KG1 (cell line): Measurements from ENCODE around the gene HLA-DRB1.
"Not testable (repeated sequence)": the region's sequence is repeated elsewhere in the genome, so short reads cannot be mapped to it uniquely, and the experiment has no call there.

Experiments
- DNase-seq: peaks from one replicate; lab custom pipeline; 2025; lab: John Stamatoyannopoulos, UW

The HLA-DRB1 gene

DNA sequence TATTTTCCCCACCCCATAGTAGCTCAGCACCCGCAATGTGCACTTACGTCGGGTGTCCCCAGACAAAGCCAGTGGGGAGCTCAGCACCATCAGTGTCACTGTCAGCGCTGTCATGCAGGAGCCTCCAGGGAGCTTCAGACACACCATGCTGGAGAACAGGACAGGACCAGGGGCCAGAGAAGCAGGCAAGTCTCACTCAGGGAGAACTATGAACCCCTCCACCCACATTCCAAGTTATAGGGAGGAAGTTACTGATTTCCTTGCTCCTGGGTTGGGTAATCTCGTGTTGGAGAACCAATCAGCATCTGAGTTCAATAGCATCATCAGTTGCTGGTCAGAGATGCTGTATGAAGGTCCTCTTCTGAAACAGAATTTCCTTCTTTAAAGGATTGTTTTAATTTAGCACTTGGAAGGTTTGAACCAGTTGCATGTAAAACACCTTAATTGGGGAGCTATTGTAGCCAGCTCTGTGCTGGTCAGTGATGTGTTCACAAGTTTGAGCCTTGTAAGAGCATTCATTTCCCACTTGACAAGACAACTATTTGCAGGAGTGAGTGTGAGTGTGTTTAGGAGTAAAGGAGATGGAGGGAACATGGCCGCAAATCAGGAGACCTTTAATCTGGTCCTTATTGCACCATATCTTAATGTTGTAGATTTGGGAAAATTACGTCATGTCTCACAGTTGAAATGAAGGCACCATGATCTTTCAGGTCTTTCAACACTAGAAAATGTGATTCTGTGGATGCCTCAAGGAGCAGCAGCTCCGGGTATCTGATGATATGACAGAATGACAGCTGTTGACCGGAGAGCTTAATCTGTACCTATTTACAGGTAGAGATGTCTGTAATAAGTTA is at the start of gene HLA-DRB1:
Gene HLA-DRB1, minus strand, starts transcription at position 253 of the 854 bp plus-strand sequence. Its CDS starts 106 bp downstream, at position 147.
- peak; percentile 63 for DNase-seq

DNA sequence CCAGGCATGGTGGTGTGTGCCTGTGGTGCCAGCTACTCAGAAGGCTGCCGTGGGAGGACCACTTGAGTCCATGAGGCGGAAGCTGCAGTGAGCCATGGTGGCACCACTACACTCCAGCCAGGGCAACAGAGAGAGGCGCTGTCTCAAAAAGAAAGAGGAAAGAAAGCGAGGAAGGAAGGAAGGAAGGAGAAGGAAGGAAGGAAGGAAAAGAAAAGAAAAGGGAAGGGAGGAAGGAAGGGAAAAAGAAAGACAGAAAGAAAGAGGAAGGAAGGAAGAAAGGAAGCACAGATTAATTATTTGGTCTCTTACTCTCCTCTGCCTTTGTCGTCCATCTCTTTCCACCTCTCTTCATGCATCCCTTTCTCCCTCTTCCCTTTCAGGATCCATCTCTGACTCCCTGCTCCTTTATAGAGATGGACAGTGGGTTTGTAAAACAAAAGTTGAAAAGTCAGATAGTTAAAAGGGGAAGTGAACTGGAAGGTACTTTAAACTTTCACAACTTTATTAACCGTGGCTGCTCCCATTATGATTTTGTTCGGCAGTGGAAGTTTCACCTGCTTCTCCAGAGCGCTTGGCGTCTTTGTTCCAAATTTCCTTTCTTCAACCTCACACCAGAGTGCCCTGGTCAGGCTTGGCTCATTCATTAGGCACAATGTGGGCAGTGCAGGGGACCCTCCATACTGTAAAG is 49.0 kb upstream of the HLA-DRB1 start:
- no peak for DNase-seq

DNA sequence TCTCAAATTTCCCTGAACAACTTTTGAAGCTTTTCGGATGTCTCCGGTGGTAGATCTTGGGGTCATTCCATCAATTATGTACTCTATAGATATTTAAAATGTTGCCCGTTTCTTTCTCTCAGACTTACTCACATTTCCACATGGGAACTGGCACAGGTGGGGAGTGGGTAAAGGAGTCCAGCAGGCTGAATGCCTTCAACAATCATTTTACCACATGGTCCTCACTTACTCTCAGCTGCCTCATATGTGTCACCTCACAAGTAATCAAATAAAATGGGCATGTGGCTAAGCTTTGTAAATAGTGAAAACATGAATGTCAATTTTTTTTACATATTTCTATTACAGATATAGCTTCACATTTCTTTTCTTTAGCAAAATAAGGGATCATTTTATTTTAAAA is 48.2 kb upstream of the HLA-DRB1 start:
- DNase-seq = no peak

DNA sequence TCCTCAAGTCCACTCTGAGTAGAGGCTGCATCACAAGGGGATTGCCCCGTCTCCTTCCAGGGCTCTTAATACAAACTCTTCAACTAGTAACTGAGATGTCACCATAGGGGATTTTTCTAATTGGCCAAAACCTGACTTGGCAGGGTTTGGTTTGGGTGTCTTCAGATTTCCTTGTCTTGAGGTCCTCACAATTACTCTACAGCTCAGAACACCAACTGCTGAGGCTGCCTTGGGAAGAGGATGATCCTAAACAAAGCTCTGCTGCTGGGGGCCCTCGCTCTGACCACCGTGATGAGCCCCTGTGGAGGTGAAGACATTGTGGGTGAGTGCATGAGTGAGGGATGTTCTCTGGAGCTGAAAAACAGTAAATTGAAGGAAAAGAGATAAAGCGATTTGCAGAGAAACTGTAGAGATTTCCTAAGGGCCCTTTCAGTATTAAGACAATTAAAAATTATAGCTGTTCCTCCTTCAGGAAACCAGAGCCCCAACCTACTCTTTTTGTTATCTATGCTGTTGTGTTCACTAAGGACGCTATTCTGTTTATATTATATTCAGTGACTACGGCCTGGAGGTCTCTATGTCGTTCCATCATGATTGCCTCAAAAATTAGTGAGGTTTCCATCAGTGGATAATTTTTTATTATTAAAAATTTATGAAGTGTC is 47.7 kb upstream of the HLA-DRB1 start, which contains the start of gene HLA-DQA1:
Gene HLA-DQA1, plus strand, starts transcription at position 188 of the 662 bp plus-strand sequence. Its CDS starts 53 bp downstream, at position 241.
- no peak for DNase-seq

DNA sequence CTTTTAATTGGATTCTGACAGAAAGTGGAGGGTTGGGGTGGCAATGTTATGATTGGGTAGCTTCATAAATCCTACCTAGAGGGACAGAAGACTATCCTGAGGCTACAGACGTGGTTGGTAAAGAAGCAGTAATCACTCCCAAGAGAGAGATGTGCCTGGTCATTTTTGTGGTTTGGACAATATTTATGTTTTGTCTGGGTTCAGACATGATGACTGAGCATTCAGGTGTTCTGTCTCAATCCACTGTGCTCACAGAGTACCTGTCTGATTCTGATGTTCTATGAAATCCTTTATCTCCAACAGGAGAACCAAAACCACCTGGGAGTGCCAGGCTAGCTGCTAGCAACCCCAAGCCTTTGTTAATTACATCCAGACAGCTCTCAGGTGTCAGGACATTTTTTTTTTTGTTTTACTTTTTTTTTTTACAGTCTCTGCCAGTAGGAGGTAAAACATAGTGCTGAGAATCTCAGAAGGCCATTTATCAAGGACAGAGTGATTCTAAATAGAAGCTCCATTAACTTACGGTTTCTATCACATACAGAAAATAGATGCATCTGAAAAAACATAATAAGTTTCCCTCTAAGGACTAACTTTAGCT is 46.0 kb upstream of the HLA-DRB1 start:
- no peak for DNase-seq

DNA sequence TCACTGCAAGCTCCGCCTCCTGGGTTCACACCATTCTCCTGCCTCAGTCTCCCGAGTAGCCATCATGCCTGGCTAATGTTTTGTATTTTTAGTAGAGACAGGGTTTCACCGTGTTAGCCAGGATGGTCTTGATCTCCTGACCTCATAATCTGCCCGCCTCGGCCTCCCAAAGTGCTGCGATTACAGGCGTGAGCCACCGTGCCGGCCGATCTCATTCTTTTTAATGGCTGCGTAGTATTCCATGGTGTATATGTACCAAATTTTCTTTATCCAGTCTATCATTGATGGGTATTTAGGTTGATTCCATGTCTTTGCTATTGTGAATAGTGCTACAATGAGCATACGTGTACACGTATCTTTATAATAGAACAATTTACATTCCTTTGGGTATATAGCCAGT is 40.1 kb upstream of the HLA-DRB1 start:
- not testable (repeated sequence) for DNase-seq

DNA sequence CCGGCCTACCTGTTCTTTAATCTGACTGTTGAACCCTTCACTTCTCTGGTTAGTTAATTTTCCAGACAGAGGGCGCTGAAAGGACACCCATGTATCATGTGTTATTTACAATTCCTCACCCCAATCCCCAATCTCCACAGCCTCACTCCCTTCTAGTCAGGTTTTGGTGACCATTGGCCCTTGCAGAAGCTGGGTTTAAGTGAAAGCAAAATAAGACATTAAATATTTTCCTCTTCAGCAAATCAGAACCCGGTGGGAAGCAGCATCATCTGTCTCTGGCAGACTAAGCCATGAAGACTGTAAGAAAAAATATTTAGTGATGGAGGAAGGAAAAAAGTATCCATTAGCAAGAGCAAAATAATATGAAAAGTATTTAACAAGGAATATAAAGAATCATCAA is 38.2 kb upstream of the HLA-DRB1 start:
- DNase-seq = no peak

DNA sequence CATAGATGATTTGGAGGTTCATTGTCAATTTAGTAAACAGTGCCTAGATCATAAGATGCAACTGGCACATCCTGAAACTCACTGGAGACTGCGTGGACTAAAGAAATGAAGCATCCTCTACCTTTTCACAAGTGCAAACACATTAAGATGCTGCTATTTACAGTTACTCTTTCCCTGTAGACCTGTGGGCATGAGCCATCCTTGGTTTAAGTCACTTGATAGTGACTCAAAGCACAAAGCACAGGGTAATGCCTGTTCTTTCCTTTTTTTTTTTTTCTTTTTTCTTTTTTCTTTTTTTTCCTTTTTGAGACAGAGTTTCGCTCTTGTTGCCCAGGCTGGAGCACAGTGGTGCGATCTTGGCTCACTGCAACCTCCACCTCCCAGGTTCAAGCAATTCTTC is 37.6 kb upstream of the HLA-DRB1 start:
- no peak for DNase-seq

DNA sequence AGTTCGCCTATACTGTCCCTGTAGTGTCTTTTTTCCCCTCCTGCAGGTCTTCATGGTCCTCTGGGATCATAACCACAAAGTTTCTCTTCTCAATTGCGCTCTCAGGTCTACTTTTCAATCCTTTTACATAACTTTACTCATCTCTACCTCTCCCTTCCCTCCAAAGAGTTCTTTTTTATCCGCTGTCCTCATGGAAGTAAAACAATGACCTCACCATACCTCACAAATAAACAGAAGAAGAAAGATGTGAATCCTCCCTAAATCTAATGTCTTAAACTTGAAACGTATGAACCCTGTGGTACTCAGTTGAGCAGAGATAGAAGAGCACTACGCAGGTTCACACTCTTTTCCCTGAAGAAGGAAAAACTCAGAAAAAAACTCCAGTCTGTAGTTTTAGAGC is 35.5 kb upstream of the HLA-DRB1 start:
- no peak for DNase-seq

DNA sequence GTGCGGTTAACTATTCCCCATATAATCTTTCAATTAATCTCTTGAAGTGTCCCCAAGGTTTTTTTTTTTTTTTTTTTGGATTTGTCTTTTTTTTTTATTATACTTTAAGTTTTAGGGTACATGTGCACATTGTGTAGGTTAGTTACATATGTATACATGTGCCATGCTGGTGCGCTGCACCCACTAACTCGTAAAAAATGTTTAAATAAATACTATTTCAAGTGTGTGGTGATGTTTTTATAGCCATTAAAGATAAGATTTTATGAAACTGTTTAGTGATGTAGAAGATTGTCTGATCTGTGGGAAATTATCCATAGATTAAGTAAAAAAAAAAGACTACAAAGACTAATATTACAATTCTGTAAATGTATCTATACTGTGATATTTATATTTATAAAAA is 34.9 kb upstream of the HLA-DRB1 start:
- no peak for DNase-seq

DNA sequence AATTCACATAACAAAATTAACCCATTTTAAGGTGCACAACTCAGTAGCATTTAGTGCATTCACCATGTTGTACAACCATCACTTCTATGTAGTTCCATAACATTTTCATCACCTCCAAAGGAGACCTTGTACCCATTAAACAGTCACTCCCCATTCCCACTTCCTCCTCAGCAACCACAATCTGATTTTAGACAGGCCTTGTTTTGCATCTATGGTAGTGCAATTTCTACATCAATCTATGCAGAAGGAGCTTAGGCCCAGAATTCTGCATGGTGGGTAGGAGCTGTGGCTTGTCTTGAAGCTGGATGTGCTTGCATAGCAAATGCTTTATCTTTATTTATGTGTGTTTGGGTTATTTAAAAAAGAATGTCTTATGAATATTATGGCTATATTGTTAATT is 34.0 kb upstream of the HLA-DRB1 start:
- no peak for DNase-seq

DNA sequence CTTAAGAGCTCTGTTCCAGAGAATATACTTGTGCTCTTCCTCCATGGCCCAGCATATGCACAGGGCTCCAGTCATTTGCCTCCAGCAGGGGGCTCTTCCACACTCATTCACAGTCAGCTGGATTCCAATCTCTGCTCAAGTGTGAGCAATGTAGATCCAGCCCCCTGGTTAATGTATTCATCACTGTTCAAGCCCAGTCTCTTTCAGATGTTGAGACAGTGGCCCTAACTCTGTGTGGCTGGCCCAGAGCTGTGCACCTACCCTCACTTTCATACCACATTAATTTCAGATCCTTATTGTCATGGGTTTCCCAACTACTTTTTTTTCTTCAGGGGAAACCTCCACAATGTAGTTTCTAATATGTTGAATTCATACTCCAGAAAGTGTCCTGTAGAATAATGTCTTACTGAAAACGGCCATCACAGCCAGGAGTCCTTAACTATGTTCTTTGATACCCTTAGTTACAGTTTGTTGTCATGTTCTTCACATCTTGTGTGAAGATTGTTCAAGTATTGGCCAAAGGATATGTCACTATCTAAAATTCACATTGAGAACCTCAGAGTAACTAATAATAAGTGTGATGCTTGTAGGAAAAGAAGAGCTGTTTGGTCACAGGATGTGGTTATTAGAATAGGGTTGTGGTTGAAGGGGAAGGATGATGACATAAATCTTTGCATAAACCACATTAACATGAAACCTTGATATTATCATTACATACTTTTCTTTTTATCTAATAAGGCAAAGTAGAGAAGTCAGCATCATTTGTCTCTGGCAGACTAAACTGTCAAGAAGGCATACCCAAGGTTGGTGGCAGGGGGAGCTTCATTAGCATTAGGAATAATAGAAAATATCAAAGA is 33.1 kb upstream of the HLA-DRB1 start:
- DNase-seq = no peak

DNA sequence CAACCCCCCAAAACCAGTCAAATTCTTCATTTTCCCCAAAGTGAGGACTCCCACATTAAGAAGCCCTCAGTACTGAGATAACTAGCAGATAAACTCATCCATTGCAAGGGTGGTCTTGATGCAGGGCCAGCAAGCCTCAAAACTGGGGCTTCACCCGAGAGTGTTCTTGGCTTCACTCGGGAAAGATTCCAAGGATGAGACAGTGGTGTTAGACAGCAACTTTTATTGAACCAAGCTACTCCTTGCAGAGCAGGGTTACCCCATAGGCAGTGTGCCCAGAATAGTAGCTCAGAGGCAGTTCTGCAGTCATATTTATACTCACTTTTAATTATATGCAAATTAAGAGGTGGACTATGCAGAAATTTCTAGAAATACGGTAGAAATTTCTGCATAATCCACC is 31.7 kb upstream of the HLA-DRB1 start:
- DNase-seq = no peak

DNA sequence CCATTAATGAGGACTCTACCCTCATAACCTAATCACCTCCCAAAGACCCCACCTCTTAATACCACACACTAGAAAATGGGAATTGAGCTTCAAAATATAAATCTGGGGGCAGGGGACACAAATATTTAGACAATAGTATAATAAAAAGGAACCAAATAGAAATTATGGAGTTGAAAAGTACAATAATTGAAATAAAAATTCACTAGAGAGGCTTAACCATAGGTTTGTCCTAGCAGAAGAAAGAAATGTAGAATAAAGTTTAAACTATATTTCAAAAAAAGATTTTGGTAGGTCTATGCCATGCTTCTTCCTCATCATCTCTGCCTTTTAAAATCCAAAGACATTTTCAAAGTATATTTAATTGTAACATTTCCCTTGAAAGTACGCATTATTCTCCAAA is 28.1 kb upstream of the HLA-DRB1 start:
- DNase-seq = no peak

DNA sequence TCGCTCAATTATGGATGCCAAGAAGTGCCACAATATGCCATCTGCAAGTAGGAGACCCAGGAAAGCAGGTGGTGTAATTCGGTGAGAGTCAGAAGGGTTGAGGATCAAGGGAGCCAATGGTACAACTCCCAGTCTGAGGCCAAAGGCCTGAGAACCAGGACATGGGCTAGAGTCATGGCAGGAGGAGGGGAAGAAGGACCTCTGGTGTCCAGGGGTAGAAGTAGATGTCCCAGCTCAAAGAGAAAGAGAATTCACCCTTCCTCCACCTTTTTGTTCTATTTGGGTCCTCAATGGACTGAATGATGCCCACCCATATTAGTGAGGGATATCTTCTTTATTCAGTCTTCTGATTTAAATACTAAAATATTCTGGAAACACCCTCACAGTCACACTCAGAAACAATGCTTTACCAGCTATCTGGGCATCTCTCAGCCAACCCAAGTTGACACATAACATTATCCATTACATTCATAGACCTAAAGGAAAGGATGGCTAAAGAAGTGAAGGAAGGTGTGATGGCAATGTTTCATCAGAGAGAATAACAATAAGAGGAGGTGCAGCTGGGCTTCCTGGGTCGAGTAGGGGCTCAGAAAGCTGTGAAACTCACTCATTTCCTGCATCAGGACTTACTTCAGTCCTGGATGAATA is 26.4 kb upstream of the HLA-DRB1 start:
- no peak for DNase-seq

DNA sequence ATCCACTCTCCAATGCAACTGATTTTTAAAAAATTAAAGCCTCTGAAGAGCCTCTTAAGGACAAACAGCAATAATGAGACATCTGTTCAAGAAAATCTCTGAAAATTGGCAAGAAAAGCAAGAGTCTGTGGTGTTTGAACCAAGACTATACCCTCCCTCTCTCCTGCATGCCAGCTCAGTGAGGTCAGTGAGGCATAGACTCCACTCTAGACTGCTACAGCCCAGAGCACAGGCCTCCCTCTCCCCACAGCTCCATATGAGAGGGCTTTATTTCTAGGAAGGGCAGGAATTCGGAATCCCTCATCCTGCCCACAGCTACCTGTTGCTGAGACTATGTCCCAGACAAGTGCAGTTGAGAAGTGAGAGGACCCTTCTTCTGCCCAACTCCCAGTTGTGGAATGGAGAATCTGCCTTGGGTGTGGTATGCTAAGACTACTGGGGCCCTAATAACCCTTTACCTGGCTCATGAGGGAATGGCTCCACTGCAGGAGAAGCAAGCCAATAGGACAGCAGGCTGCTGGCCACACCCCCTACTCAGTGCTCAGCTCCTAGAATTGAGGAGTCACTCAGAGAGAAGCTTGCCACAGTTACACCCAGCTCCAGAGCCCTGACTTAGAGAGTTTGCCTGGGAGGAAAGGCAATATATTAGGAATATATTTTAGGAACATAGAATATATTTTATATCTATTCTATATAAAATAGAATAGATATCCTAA is 24.9 kb upstream of the HLA-DRB1 start:
- DNase-seq = no peak

DNA sequence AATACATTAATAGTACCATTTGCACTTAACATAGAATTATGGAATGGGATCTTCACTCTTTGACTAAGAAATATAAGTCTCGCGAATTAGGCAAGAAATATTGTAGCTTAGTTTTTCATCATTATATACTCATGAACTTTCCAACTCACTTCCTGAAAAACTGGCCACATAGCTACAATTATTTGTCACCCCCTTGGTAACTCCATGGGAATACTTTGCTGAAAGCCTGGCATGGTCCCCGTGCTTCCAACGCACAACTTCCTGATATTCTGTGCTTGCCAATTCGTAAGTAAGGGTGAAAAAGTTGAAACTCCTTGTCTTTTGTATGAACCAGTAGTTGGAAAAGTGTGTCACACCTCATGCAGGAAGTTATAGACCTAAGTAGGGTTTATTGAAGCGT is 23.8 kb upstream of the HLA-DRB1 start:
- DNase-seq = no peak

DNA sequence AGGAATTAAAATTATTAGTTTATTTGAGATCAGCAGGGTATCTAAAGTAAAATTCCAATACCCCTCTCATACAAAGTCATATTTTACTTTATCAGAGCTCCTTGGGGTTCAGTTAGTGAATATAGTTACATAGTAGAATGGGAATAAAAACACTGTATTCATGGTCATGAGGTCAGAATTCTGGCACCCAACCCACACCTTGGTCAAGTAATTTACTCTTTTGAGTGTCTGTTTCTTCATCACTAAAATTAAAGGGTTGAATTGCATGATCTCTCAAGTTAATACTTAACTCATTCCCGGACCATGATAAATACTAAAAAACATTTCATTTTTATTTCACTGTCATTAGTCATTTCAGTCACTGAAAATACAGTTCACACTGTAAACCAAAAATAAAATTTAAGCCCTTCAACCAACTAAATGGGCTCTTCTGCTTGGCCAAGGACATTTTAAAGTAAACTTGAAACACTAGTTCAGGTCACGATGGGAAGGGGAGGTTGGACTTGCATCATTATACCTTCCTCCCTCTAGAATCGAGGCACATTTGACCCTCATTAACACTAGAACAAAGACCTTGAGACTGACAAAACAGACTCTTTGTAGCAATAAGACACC is 21.1 kb upstream of the HLA-DRB1 start:
- DNase-seq = no peak

DNA sequence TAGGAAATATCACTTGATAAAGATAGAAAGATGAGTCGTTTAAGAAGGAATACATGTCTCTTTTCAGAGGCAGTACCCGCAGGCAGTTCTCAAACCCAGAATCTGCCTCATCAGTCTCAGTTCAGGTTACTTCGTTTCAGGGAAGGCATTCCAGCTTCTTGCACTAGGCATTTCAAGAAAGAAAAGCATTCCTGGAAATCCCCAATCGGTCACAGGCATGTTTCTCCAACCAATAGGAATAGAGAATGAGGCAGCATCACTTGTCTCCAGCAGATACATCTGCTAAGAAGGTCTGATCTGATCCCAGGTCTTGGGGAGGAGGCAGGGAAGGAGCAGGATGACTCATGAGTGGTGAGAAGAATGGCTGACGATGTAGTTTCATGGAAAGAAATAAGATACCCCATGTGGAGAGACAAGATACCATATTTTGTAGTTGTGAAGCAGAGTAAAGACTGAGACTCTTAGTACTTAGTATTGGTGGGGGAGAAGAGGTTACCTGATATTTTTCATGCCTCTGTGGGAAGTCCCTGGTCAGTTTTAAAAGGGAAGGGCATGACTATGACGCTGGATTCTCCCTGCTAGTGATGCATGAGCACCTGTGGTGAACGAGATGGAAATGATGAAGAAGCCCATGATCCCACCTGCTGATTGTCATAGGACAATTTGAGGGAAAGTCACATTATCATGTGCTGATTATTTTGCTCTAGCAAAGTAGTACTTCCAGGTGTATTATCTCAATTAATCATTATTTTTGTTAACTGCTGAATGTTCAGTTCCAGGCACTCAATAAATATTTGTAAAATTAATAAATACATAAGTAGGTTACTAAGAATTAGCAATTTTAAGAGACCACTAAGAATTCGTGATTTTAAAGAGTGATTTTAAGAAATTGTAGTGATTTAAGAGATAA is 20.3 kb upstream of the HLA-DRB1 start:
- DNase-seq = peak; percentile 89
